ENCODE data around the gene SSC5D. TPM values are rescaled to one million over a fixed set of nuclear protein-coding genes. Genes with fewer than 3 reads are reported as not detected.

SSC5D gene
- total and polyA plus RNA-seq, 10 of the 15 experiments (the other 5 are each of a cell fraction or from before 2014, with no cell fraction given): 0.03 to 0.13 (median 0.05) TPM; not detected in 4

- Histone ChIP-seq H3K79me2 (ENCODE audit: control insufficient read depth, insufficient read depth, low read length) (no peaks in the 10 kb centered on the region), H3K4me2 (ENCODE audit: control insufficient read depth, insufficient read depth) (no peak overlapping the region), H4K20me1 (ENCODE audit: control insufficient read depth, insufficient read depth) (no peaks in the 10 kb centered on the region), H3K4me1 (ENCODE audit: control insufficient read depth, insufficient read depth, low read length) (peaks cover 5% of the 10 kb centered on the region), H3K27ac (ENCODE audit: control insufficient read depth, insufficient read depth) (no peak overlapping the region), H3K36me3 (ENCODE audit: control insufficient read depth in 2 of 2, insufficient read depth in 2 of 2, low read length in 1 of 2) (no peaks in the 10 kb centered on the region), H3K9me3 (replicated peaks; ENCODE audit: control insufficient read depth, insufficient read depth, low read length) (no peaks in the 10 kb centered on the region), H3K9ac (ENCODE audit: control insufficient read depth, insufficient read depth, low read length) (no peak overlapping the region), H2AFZ (ENCODE audit: control insufficient read depth, low read depth, low read length) (no peak overlapping the region), H3K27me3 (replicated peaks in 1 of 2; ENCODE audit: control insufficient read depth in 2 of 2, insufficient read depth in 2 of 2, low read length in 1 of 2) (no peaks in the 10 kb centered on the region), H3K4me3 (no peak overlapping the region)
- no peak for ATAC-seq
- ChIA-PET POLR2A (no interaction called here), CTCF (interaction anchor here (0.7 to 3.7 kb wide), 20 partner anchors 10 to 364 kb away, joined by 3 to 88 read pairs (median 16); partner anchors contain the start of genes ISOC2, NAT14, SSC5D and ZNF628), SMC1A (ENCODE audit: uncharacterized antibody, unreplicated experiment) (interaction anchor here (0.7 to 2.4 kb wide), 6 partner anchors 9 to 121 kb away, joined by 3 to 19 read pairs (median 5); partner anchors contain the start of gene ZNF628), RAD21 (ENCODE audit: unreplicated experiment) (interaction anchor here (1.5 to 1.7 kb wide), 4 partner anchors 28 to 387 kb away, joined by 6 to 21 read pairs (median 7); partner anchors contain the start of genes PPP1R12C, ZNF628 and ZNF784)
- BruUV-seq (replicated peaks): no TSS peak
- TF ChIP-seq LARP7 (IDR thresholded peaks at IDR 0.05): no peak
- FAIRE-seq: no peak
- in situ Hi-C loops (cut with MboI) (no loop called here), intact Hi-C loops (cut with micrococcal nuclease; ENCODE audit: unreplicated experiment) (loop anchor here (1.0 kb wide), 1 partner anchor 37 kb away; no protein-coding TSS in a partner anchor)
- WGBS (ENCODE audit: insufficient coverage, insufficient replicate concordance, low lambda C conversion rate, missing lambda C conversion rate): 48% methylated on average over 11 of the region's 11 CpGs
- DNase-seq (ENCODE audit: low read depth, low spot score): no peak
Measured at GRCh38 chr19:55504981-55505380, 16.7 kb downstream of the SSC5D start.

DNA sequence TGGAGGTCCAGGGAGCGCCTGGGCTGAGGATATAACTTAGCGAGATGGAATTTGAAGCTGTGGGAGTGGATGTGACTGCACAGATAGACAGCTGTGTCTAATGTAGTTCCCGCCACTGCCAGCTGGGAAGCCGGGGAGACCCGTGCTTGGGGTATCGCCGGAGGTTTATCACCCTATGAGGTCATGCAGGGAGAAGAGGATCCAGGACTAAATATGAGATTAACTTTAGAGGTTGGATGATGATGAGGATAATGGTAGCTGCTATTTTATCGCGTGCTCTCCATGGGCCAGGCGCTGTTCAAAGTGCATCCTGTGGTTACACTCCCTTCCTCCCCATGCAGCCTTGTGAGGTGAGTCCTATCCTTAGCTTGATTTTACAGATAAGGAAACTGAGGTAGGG is 19.9 kb downstream of the SSC5D start:
- Histone ChIP-seq H3K4me3 (no peak overlapping the region), H3K4me1 (ENCODE audit: control insufficient read depth, insufficient read depth, low read length) (peaks cover 5% of the 10 kb centered on the region), H4K20me1 (ENCODE audit: control insufficient read depth, insufficient read depth) (no peaks in the 10 kb centered on the region), H2AFZ (ENCODE audit: control insufficient read depth, low read depth, low read length) (no peak overlapping the region), H3K9me3 (replicated peaks; ENCODE audit: control insufficient read depth, insufficient read depth, low read length) (no peaks in the 10 kb centered on the region), H3K27ac (ENCODE audit: control insufficient read depth, insufficient read depth) (no peak overlapping the region), H3K4me2 (ENCODE audit: control insufficient read depth, insufficient read depth) (no peak overlapping the region), H3K36me3 (ENCODE audit: control insufficient read depth in 2 of 2, insufficient read depth in 2 of 2, low read length in 1 of 2) (no peaks in the 10 kb centered on the region), H3K9ac (ENCODE audit: control insufficient read depth, insufficient read depth, low read length) (no peak overlapping the region), H3K27me3 (replicated peaks in 1 of 2; ENCODE audit: control insufficient read depth in 2 of 2, insufficient read depth in 2 of 2, low read length in 1 of 2) (peaks cover 0 to 3% of the 10 kb centered on the region in 2 experiments; a peak in 2 of 4 replicates), H3K79me2 (ENCODE audit: control insufficient read depth, insufficient read depth, low read length) (no peaks in the 10 kb centered on the region)
- intact Hi-C loops (cut with micrococcal nuclease; ENCODE audit: unreplicated experiment): no loop called here
- WGBS (ENCODE audit: insufficient coverage, insufficient replicate concordance, low lambda C conversion rate, missing lambda C conversion rate): 71% methylated on average over 10 of the region's 10 CpGs
- ChIA-PET SMC1A (ENCODE audit: uncharacterized antibody, unreplicated experiment) (interaction anchor here (1.0 kb wide), 1 partner anchor 116 kb away, joined by 3 read pairs; the partner anchor contains the start of gene ZNF784), POLR2A (no interaction called here), CTCF (interaction anchor here (0.6 to 2.5 kb wide), 5 partner anchors 41 to 367 kb away, joined by 3 to 7 read pairs (median 6); no protein-coding TSS in a partner anchor), RAD21 (ENCODE audit: unreplicated experiment) (interaction anchor here (0.6 to 3.2 kb wide), 2 partner anchors 40 to 124 kb away, joined by 3 to 10 read pairs; no protein-coding TSS in a partner anchor)
- TF ChIP-seq, protein P1, sequence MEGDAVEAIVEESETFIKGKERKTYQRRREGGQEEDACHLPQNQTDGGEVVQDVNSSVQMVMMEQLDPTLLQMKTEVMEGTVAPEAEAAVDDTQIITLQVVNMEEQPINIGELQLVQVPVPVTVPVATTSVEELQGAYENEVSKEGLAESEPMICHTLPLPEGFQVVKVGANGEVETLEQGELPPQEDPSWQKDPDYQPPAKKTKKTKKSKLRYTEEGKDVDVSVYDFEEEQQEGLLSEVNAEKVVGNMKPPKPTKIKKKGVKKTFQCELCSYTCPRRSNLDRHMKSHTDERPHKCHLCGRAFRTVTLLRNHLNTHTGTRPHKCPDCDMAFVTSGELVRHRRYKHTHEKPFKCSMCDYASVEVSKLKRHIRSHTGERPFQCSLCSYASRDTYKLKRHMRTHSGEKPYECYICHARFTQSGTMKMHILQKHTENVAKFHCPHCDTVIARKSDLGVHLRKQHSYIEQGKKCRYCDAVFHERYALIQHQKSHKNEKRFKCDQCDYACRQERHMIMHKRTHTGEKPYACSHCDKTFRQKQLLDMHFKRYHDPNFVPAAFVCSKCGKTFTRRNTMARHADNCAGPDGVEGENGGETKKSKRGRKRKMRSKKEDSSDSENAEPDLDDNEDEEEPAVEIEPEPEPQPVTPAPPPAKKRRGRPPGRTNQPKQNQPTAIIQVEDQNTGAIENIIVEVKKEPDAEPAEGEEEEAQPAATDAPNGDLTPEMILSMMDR (IDR thresholded peaks at IDR 0.05 in 2 of 3, conservative IDR thresholded peaks at IDR 0.05 in 1 of 3; ENCODE audit: control insufficient read depth in 2 of 3, extremely low read depth in 1 of 3, insufficient read depth in 1 of 3, low read depth in 3 of 3, low read length in 3 of 3): no peak
- TF ChIP-seq JUND (IDR thresholded peaks at IDR 0.05; ENCODE audit: low read depth, low read length) (no peak), ZNF24 (IDR thresholded peaks at IDR 0.05) (no peak), MEF2A (IDR thresholded peaks at IDR 0.05; ENCODE audit: insufficient read depth, low read depth, low read length) (no peak), EP300 (IDR thresholded peaks at IDR 0.05; ENCODE audit: borderline replicate concordance in 1 of 2, control insufficient read depth in 1 of 2, low read depth in 2 of 2, low read length in 2 of 2) (no peak)
- TF ChIP-seq, protein P2, sequence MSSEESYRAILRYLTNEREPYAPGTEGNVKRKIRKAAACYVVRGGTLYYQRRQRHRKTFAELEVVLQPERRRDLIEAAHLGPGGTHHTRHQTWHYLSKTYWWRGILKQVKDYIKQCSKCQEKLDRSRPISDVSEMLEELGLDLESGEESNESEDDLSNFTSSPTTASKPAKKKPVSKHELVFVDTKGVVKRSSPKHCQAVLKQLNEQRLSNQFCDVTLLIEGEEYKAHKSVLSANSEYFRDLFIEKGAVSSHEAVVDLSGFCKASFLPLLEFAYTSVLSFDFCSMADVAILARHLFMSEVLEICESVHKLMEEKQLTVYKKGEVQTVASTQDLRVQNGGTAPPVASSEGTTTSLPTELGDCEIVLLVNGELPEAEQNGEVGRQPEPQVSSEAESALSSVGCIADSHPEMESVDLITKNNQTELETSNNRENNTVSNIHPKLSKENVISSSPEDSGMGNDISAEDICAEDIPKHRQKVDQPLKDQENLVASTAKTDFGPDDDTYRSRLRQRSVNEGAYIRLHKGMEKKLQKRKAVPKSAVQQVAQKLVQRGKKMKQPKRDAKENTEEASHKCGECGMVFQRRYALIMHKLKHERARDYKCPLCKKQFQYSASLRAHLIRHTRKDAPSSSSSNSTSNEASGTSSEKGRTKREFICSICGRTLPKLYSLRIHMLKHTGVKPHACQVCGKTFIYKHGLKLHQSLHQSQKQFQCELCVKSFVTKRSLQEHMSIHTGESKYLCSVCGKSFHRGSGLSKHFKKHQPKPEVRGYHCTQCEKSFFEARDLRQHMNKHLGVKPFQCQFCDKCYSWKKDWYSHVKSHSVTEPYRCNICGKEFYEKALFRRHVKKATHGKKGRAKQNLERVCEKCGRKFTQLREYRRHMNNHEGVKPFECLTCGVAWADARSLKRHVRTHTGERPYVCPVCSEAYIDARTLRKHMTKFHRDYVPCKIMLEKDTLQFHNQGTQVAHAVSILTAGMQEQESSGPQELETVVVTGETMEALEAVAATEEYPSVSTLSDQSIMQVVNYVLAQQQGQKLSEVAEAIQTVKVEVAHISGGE (CRISPR knock-in tag; IDR thresholded peaks at IDR 0.05): no peak
- ATAC-seq (no peak), DNase-seq (ENCODE audit: low read depth, low spot score) (no peak), FAIRE-seq (no peak)
- BruUV-seq (replicated peaks): no TSS peak
- in situ Hi-C loops (cut with MboI): no loop called here

All from GM12878 (cell line).